Measurements from ENCODE around the gene STOML1.
A peak's percentile ranks its signal among the peaks of the same experiment; 100 is the strongest.

STOML1 gene

DNA sequence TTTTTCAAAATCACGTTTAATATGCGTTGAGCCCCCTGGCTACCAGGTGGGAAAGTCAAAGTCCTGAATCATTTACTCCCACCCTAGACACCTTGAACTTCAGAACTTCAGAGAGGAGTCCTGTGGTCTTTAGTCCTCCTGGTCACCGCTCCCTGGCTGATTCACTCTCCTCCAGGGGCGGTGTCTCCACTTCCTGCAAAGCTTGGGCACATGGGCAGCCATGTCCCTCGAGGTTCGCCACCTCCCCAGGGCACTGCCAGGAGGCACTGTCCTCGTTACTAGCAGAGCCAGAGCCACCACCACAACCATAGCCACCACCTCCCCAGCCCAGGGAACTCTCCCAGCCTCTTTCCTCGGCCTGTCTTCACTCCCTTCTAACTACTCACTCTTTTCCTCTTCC lies 34.8 kb downstream of the STOML1 start:
- H3K4me3 ChIP-seq (ENCODE audit: control insufficient read depth in 1 of 7, extremely low read depth in 1 of 7, insufficient read depth in 4 of 7, low read depth in 2 of 7, low read length in 6 of 7): no peak overlapping the region
- H3K9me3 ChIP-seq (ENCODE audit: control extremely low read depth in 1 of 5, control insufficient read depth in 4 of 5, insufficient read depth in 2 of 5, low read depth in 1 of 5, low read length in 4 of 5): no peaks in the 10 kb centered on the region
- H3K27ac ChIP-seq (ENCODE audit: insufficient read depth in 1 of 2, low read depth in 1 of 2, low read length in 2 of 2, poor library complexity in 1 of 2, severe bottlenecking in 2 of 2): no peak overlapping the region
- POLR2A ChIA-PET: no interaction called here
- WGBS (ENCODE audit: insufficient coverage): 58% methylated on average over 6 of the region's 8 CpGs
- peaks cover 8 to 96% (median 86%) of the 10 kb centered on the region in 4 experiments for H3K4me1 ChIP-seq (ENCODE audit: control extremely low read depth in 1 of 4, control insufficient read depth in 4 of 4, insufficient read depth in 4 of 4, low read length in 3 of 4)
- CTCF ChIA-PET: interaction anchor here (1.1 to 2.7 kb wide), 8 partner anchors 8 to 365 kb away, joined by 3 to 18 read pairs (median 5); no protein-coding TSS in a partner anchor
- DNase-seq: peak in 1 of 3 donors; percentile 48
- H3K27me3 ChIP-seq (replicated peaks in 2 of 5; ENCODE audit: control insufficient read depth in 4 of 5, insufficient read depth in 5 of 5, low read length in 4 of 5): no peaks in the 10 kb centered on the region
- H3K36me3 ChIP-seq (ENCODE audit: control insufficient read depth in 4 of 4, insufficient read depth in 4 of 4, low read length in 3 of 4): no peaks in the 10 kb centered on the region

DNA sequence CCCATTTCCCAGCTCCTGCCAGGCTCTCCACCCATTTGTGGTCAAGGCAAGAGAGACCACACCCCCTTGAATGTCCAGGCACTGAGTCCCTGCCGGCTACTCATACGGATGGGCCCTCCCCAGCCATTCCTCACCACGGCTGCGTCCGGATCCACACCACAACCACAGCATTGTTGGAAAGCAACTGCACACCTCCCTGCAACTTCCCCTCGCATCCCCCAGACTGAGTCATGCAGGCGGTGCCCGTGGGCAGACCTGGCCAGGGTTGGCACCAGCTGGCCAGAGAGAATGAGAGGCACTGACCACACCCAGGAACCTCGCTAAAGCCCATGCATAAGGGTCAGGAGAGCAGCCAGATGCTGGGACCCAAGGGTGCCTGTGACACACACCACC lies 35.4 kb downstream of the STOML1 start:
- Histone ChIP-seq H3K9me3 (ENCODE audit: control extremely low read depth in 1 of 5, control insufficient read depth in 4 of 5, insufficient read depth in 2 of 5, low read depth in 1 of 5, low read length in 4 of 5) (no peaks in the 10 kb centered on the region), H3K4me1 (ENCODE audit: control extremely low read depth in 1 of 4, control insufficient read depth in 4 of 4, insufficient read depth in 4 of 4, low read length in 3 of 4) (peaks cover 9 to 97% (median 89%) of the 10 kb centered on the region in 4 experiments), H3K27ac (ENCODE audit: insufficient read depth in 1 of 2, low read depth in 1 of 2, low read length in 2 of 2, poor library complexity in 1 of 2, severe bottlenecking in 2 of 2) (no peak overlapping the region), H3K27me3 (replicated peaks in 2 of 5; ENCODE audit: control insufficient read depth in 4 of 5, insufficient read depth in 5 of 5, low read length in 4 of 5) (no peaks in the 10 kb centered on the region), H3K36me3 (ENCODE audit: control insufficient read depth in 4 of 4, insufficient read depth in 4 of 4, low read length in 3 of 4) (no peaks in the 10 kb centered on the region), H3K4me3 (ENCODE audit: control insufficient read depth in 1 of 7, extremely low read depth in 1 of 7, insufficient read depth in 4 of 7, low read depth in 2 of 7, low read length in 6 of 7) (no peak overlapping the region)
- ChIA-PET POLR2A (no interaction called here), CTCF (interaction anchor here (1.1 to 2.7 kb wide), 8 partner anchors 9 to 365 kb away, joined by 3 to 18 read pairs (median 5); no protein-coding TSS in a partner anchor)
- WGBS (ENCODE audit: insufficient coverage): 6% methylated on average over 9 of the region's 9 CpGs
- peak; percentile 52 to 96 (median 95) for DNase-seq

DNA sequence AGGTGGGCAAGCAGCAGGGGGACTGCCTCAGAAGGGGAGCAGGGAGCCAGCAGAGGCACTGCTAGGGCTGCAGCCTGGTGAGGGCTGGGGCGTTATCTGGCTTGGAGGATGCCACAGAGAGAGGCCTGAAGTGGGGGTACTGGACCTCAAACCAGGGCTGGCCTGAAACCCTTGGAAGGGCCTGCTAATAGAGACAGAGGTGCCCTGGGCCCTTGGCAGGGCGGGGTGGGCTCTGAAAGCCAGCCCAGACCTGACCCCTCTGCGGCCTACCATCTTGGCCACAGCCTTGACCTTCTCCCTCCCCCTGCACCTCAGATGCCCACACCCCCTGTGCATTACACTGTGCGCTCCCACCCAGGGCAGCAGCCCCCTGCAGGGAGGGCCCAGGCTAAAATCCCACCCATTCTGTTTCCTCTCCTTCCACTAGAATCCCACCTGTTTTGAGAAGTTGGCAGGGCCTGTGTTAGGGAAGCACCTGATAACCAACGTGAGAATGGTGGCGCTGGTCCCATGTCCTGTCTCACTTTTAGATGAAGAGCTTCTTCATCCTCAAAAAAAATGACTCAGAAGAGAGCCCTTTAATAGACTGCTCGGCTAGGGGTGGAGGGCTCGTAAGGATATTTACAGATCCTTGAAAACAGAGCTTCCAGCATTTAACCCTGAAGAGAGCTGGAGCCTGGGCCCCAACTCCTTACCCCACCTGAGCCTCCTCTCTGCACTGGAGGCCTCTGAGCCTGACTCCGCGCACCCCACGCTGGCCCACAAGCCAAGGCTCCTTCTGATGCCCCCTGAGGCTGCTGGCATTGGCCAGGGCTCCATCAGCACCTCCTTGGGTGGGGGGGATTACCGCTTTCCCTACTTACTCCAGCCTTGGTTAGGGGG lies 36.0 kb downstream of the STOML1 start:
- no peak for DNase-seq
- H3K9me3 ChIP-seq (ENCODE audit: control extremely low read depth in 1 of 5, control insufficient read depth in 4 of 5, insufficient read depth in 2 of 5, low read depth in 1 of 5, low read length in 4 of 5): no peaks in the 10 kb centered on the region
- H3K4me3 ChIP-seq (ENCODE audit: control insufficient read depth in 1 of 7, extremely low read depth in 1 of 7, insufficient read depth in 4 of 7, low read depth in 2 of 7, low read length in 6 of 7): peak overlapping the region in 1 of 7 experiments; percentile 24
- 64% methylated on average over 5 of the region's 12 CpGs for WGBS (ENCODE audit: insufficient coverage)
- no peaks in the 10 kb centered on the region for H3K36me3 ChIP-seq (ENCODE audit: control insufficient read depth in 4 of 4, insufficient read depth in 4 of 4, low read length in 3 of 4)
- H3K27me3 ChIP-seq (replicated peaks in 2 of 5; ENCODE audit: control insufficient read depth in 4 of 5, insufficient read depth in 5 of 5, low read length in 4 of 5): no peaks in the 10 kb centered on the region
- ChIA-PET POLR2A (no interaction called here), CTCF (interaction anchor here (1.1 to 2.7 kb wide), 6 partner anchors 8 to 366 kb away, joined by 3 to 18 read pairs (median 5); no protein-coding TSS in a partner anchor)
- H3K27ac ChIP-seq (ENCODE audit: insufficient read depth in 1 of 2, low read depth in 1 of 2, low read length in 2 of 2, poor library complexity in 1 of 2, severe bottlenecking in 2 of 2): no peak overlapping the region
- H3K4me1 ChIP-seq (ENCODE audit: control extremely low read depth in 1 of 4, control insufficient read depth in 4 of 4, insufficient read depth in 4 of 4, low read length in 3 of 4): peaks cover 9 to 99% (median 93%) of the 10 kb centered on the region in 4 experiments

GRCh38 chr15:73955326-73955725 lies 36.8 kb downstream of the STOML1 start:
- Histone ChIP-seq H3K27ac (ENCODE audit: insufficient read depth in 1 of 2, low read depth in 1 of 2, low read length in 2 of 2, poor library complexity in 1 of 2, severe bottlenecking in 2 of 2) (no peak overlapping the region), H3K4me3 (ENCODE audit: control insufficient read depth in 1 of 7, extremely low read depth in 1 of 7, insufficient read depth in 4 of 7, low read depth in 2 of 7, low read length in 6 of 7) (no peak overlapping the region), H3K27me3 (replicated peaks in 2 of 5; ENCODE audit: control insufficient read depth in 4 of 5, insufficient read depth in 5 of 5, low read length in 4 of 5) (no peaks in the 10 kb centered on the region), H3K36me3 (ENCODE audit: control insufficient read depth in 4 of 4, insufficient read depth in 4 of 4, low read length in 3 of 4) (no peaks in the 10 kb centered on the region), H3K9me3 (ENCODE audit: control extremely low read depth in 1 of 5, control insufficient read depth in 4 of 5, insufficient read depth in 2 of 5, low read depth in 1 of 5, low read length in 4 of 5) (no peaks in the 10 kb centered on the region), H3K4me1 (ENCODE audit: control extremely low read depth in 1 of 4, control insufficient read depth in 4 of 4, insufficient read depth in 4 of 4, low read length in 3 of 4) (peaks cover 9 to 97% (median 96%) of the 10 kb centered on the region in 4 experiments)
- WGBS (ENCODE audit: insufficient coverage): 98% methylated on average over 4 of the region's 4 CpGs
- POLR2A ChIA-PET: no interaction called here
- no peak for DNase-seq
- CTCF ChIA-PET: interaction anchor here (4.8 kb wide), 1 partner anchor 9 kb away, joined by 51 read pairs; no protein-coding TSS in a partner anchor

- no peak overlapping the region for H3K4me3 ChIP-seq (ENCODE audit: control insufficient read depth in 1 of 7, extremely low read depth in 1 of 7, insufficient read depth in 4 of 7, low read depth in 2 of 7, low read length in 6 of 7)
- peaks cover 5 to 89% (median 88%) of the 10 kb centered on the region in 4 experiments for H3K4me1 ChIP-seq (ENCODE audit: control extremely low read depth in 1 of 4, control insufficient read depth in 4 of 4, insufficient read depth in 4 of 4, low read length in 3 of 4)
- no peaks in the 10 kb centered on the region for H3K9me3 ChIP-seq (ENCODE audit: control extremely low read depth in 1 of 5, control insufficient read depth in 4 of 5, insufficient read depth in 2 of 5, low read depth in 1 of 5, low read length in 4 of 5)
- no peaks in the 10 kb centered on the region for H3K36me3 ChIP-seq (ENCODE audit: control insufficient read depth in 4 of 4, insufficient read depth in 4 of 4, low read length in 3 of 4)
- 95% methylated on average over 19 of the region's 27 CpGs for WGBS (ENCODE audit: insufficient coverage)
- ChIA-PET CTCF (interaction anchor here (1.0 to 4.8 kb wide), 3 partner anchors 10 to 20 kb away, joined by 4 to 51 read pairs (median 4); no protein-coding TSS in a partner anchor), POLR2A (no interaction called here)
- no peaks in the 10 kb centered on the region for H3K27me3 ChIP-seq (replicated peaks in 2 of 5; ENCODE audit: control insufficient read depth in 4 of 5, insufficient read depth in 5 of 5, low read length in 4 of 5)
- no peak for DNase-seq
- no peak overlapping the region for H3K27ac ChIP-seq (ENCODE audit: insufficient read depth in 1 of 2, low read depth in 1 of 2, low read length in 2 of 2, poor library complexity in 1 of 2, severe bottlenecking in 2 of 2)
Observed at GRCh38 chr15:73954188-73955145, 37.6 kb downstream of the STOML1 start.

- Histone ChIP-seq H3K27me3 (replicated peaks in 2 of 5; ENCODE audit: control insufficient read depth in 4 of 5, insufficient read depth in 5 of 5, low read length in 4 of 5) (no peaks in the 10 kb centered on the region), H3K27ac (ENCODE audit: insufficient read depth in 1 of 2, low read depth in 1 of 2, low read length in 2 of 2, poor library complexity in 1 of 2, severe bottlenecking in 2 of 2) (no peak overlapping the region), H3K9me3 (ENCODE audit: control extremely low read depth in 1 of 5, control insufficient read depth in 4 of 5, insufficient read depth in 2 of 5, low read depth in 1 of 5, low read length in 4 of 5) (no peaks in the 10 kb centered on the region), H3K4me1 (ENCODE audit: control extremely low read depth in 1 of 4, control insufficient read depth in 4 of 4, insufficient read depth in 4 of 4, low read length in 3 of 4) (peaks cover 1 to 75% (median 75%) of the 10 kb centered on the region in 4 experiments), H3K4me3 (ENCODE audit: control insufficient read depth in 1 of 7, extremely low read depth in 1 of 7, insufficient read depth in 4 of 7, low read depth in 2 of 7, low read length in 6 of 7) (no peak overlapping the region), H3K36me3 (ENCODE audit: control insufficient read depth in 4 of 4, insufficient read depth in 4 of 4, low read length in 3 of 4) (no peaks in the 10 kb centered on the region)
- ChIA-PET POLR2A (no interaction called here), CTCF (interaction anchor here (4.8 kb wide), 1 partner anchor 12 kb away, joined by 51 read pairs; no protein-coding TSS in a partner anchor)
- 94% methylated on average over 9 of the region's 10 CpGs for WGBS (ENCODE audit: insufficient coverage)
- no peak for DNase-seq
Observed at GRCh38 chr15:73952913-73953750, 39.0 kb downstream of the STOML1 start.

All from common myeloid progenitor, CD34-positive (primary cell).